H1 (cell line): ENCODE measurements around the gene KCTD17. TPM values are rescaled to one million over a fixed set of nuclear protein-coding genes. Genes with fewer than 3 reads are reported as not detected.

Source experiments
- BACH1 ChIP-seq: IDR thresholded peaks from 2 replicates; pipeline ENCODE4 v1.6.1; 2012; ENCODE audit warnings: low read length, improper control_type of control experiment
- BCL11A ChIP-seq, 2 experiments: IDR thresholded peaks; one replicate each; pipeline ENCODE4 v1.6.1; 2011; ENCODE audit warnings: low read depth in 2 of 2, low read length in 2 of 2, mild to moderate bottlenecking in 2 of 2
- BRCA1 ChIP-seq: IDR thresholded peaks from 2 replicates; pipeline ENCODE4 v1.6.1; 2012; ENCODE audit warnings: low read depth, low read length, improper control_type of control experiment
- CBX5 ChIP-seq: fragments of 300-800, 300-1000 bp; sonication (generic); IDR thresholded peaks from 2 replicates; pipeline ENCODE4 v1.7.1; 2016; ENCODE audit warnings: antibody characterized with exemption, low read length, low read depth
- CHD1 ChIP-seq: IDR thresholded peaks from 2 replicates; pipeline ENCODE4 v1.6.1; 2012; ENCODE audit warnings: low read depth, low read length, improper control_type of control experiment
- EP300 ChIP-seq, 2 experiments: IDR thresholded peaks; 1 replicate in 1 of 2; 2 replicates in 1 of 2; pipeline ENCODE4 v1.6.1; 2011 to 2012; ENCODE audit warnings: low read depth in 2 of 2, low read length in 2 of 2, mild to moderate bottlenecking in 2 of 2, borderline replicate concordance in 1 of 2, inconsistent platforms in 1 of 2, moderate library complexity in 1 of 2
- FOSL1 ChIP-seq: IDR thresholded peaks from 2 replicates; pipeline ENCODE4 v1.6.1; 2011; ENCODE audit warnings: mild to moderate bottlenecking, low read depth, low read length, moderate library complexity; ENCODE audit not compliant: insufficient read depth
- HDAC2 ChIP-seq, 2 experiments: fragments of 300-600 bp in 1 of 2; sonication (generic) in 1 of 2; IDR thresholded peaks; 2 replicates each; pipeline ENCODE4 v1.6.1; 2011 to 2012; ENCODE audit warnings: low read depth in 2 of 2, low read length in 2 of 2, mild to moderate bottlenecking in 2 of 2, moderate library complexity in 2 of 2, borderline replicate concordance in 1 of 2, inconsistent platforms in 1 of 2
- KDM1A ChIP-seq: fragments of 200-600, 300-600 bp; sonication (generic); IDR thresholded peaks from 2 replicates; pipeline ENCODE4 v1.7.1; 2016; ENCODE audit warnings: mild to moderate bottlenecking, low read length, borderline replicate concordance
- NANOG ChIP-seq: IDR thresholded peaks from 2 replicates; pipeline ENCODE4 v1.6.1; 2011; ENCODE audit warnings: low read length, low read depth, mild to moderate bottlenecking, inconsistent platforms; ENCODE audit not compliant: insufficient read depth, poor library complexity, severe bottlenecking
- POLR2A ChIP-seq, 2 experiments: IDR thresholded peaks; 1 replicate in 1 of 2; 2 replicates in 1 of 2; pipeline ENCODE4 v1.6.1; 2011; ENCODE audit warnings: low read depth in 2 of 2, low read length in 2 of 2, mild to moderate bottlenecking in 2 of 2; ENCODE audit errors: control extremely low read depth in 1 of 2
- SP2 ChIP-seq: IDR thresholded peaks from 2 replicates; pipeline ENCODE4 v1.6.1; 2012; ENCODE audit warnings: mild to moderate bottlenecking, low read length, inconsistent platforms
- SP4 ChIP-seq: IDR thresholded peaks from 2 replicates; pipeline ENCODE4 v1.6.1; 2012; ENCODE audit warnings: low read length, inconsistent platforms
- TAF1 ChIP-seq: IDR thresholded peaks from 2 replicates; pipeline ENCODE4 v1.6.1; 2011; ENCODE audit warnings: mild to moderate bottlenecking, low read depth, low read length
- TBP ChIP-seq: IDR thresholded peaks from 2 replicates; pipeline ENCODE4 v1.6.1; 2011; ENCODE audit warnings: low read depth, low read length, improper control_type of control experiment
- TCF12 ChIP-seq: IDR thresholded peaks from 2 replicates; pipeline ENCODE4 v1.6.1; 2011; ENCODE audit warnings: low read depth, mild to moderate bottlenecking, low read length
- ZNF274 ChIP-seq: IDR thresholded peaks from 2 replicates; pipeline ENCODE4 v1.7.0; 2012; ENCODE audit warnings: low read length, borderline replicate concordance; ENCODE audit errors: extremely low read depth
- polyA plus RNA-seq, 7 experiments: library from polyadenylated mRNA; depleted of rRNA in 3 of 7; stranded (reverse) in 5 of 7; unstranded in 2 of 7; fragments of >200 nt in 5 of 7; fragments of 200-250 nt in 2 of 7; gene quantifications; 1 replicate in 5 of 7; 2 replicates in 1 of 7; 4 replicates in 1 of 7; pipeline versions ENCODE4 v1.2.1 to v1.2.3, GENCODE V29; 2011 to 2013; ENCODE audit warnings: missing spikeins in 2 of 7, mixed read lengths in 2 of 7
- total RNA-seq: library from RNA; stranded (reverse); fragmentation: NEBNext Ultra II Directional; extraction: Animal tissue kit (Norgen Biotek cat#: 25700); gene quantifications from 2 replicates; pipeline ENCODE4 v1.2.1, GENCODE V29; 2021
- TF ChIP-seq, protein P1 (sequence below): IDR thresholded peaks from 2 replicates; pipeline ENCODE4 v1.6.1; 2012; ENCODE audit warnings: inconsistent platforms
- TF ChIP-seq, protein P2 (sequence below): IDR thresholded peaks from 2 replicates; pipeline ENCODE4 v1.6.1; 2012; ENCODE audit warnings: inconsistent platforms

KCTD17 gene
- total and polyA plus RNA-seq, 2 of the 8 experiments (the other 6 are each of a cell fraction or from before 2014, with no cell fraction given) = 39.4 to 44.0 TPM

DNA sequence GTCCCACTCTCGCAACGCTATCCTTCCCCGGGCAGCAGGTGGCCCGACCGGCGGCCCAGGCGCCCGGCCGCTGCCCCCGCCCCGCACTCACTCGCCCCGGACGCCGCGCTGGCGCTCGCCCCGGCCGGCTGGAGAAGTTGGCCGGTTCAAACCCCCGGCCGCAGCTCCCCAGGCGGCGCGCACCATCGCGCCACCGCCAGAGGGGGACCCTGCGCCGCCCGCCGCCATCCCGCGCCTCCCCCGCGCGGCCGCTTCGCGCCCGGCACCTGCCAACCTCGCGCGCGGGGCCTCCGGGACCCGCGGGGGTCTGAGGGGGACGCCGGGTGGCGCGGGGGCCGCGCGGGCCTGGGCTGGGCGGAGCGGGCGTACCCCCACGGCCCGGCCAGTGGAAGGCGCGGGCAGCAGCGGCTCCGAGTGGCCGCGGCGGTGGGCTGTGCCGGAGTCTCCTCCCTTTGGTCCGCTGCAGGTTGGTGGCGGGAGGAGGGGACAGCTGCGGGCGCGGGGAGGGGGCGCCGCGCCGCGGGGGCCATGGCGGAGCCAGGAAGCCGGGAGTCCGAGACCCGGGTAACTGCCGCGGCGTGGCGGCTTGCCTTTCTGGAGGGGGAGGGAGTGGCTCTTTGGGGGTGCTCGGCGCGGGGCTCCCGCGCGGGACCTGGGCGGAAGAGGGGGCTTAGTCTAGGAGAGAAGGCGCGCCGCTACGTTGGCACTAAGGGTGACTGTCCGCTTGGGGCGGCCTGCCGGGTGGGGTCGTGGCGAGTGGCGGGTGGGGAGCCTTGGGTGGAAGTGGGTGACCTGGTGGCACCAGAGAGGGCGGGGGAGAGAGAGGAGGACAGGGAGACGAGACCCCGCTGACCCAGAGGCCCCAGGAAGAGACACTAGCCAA is 32.0 kb upstream of the KCTD17 start, which contains the start of the genes MPST and TST (continued):
- TF ChIP-seq ZNF274 (no peak), SP2 (no peak), BACH1 (0 out of 2 replicates have a peak, but pooled peaks have one; percentile 19), TBP (peak; percentile 33; the same call in 1 of the 2 replicates), TCF12 (no peak), POLR2A (IDR thresholded peaks at IDR 0.05; ENCODE audit: control extremely low read depth in 1 of 2, low read depth in 2 of 2, low read length in 2 of 2) (peak in 1 of 2 experiments; percentile 76; a peak in 2 of 3 replicates), NANOG (no peak), KDM1A (no peak), HDAC2 (IDR thresholded peaks at IDR 0.05; ENCODE audit: borderline replicate concordance in 1 of 2, low read depth in 2 of 2, low read length in 2 of 2) (no peak; a peak in 1 of 4 replicates), CBX5 (no peak), TAF1 (peak; percentile 88), BRCA1 (no peak), CHD1 (no peak; the same call in 1 of the 2 replicates), SP4 (no peak), FOSL1 (no peak), BCL11A (IDR thresholded peaks at IDR 0.05; ENCODE audit: low read depth in 2 of 2, low read length in 2 of 2) (no peak), EP300 (IDR thresholded peaks at IDR 0.05; ENCODE audit: borderline replicate concordance in 1 of 2, low read depth in 2 of 2, low read length in 2 of 2) (peak in 1 of 2 experiments; percentile 83; a peak in 2 of 3 replicates)
- TF ChIP-seq, protein P1, sequence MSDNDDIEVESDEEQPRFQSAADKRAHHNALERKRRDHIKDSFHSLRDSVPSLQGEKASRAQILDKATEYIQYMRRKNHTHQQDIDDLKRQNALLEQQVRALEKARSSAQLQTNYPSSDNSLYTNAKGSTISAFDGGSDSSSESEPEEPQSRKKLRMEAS = no peak
- TF ChIP-seq, protein P2, sequence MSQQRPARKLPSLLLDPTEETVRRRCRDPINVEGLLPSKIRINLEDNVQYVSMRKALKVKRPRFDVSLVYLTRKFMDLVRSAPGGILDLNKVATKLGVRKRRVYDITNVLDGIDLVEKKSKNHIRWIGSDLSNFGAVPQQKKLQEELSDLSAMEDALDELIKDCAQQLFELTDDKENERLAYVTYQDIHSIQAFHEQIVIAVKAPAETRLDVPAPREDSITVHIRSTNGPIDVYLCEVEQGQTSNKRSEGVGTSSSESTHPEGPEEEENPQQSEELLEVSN = no peak
